Natural killer cell (primary cell): ENCODE results near the gene CALML5. TPM values are rescaled to one million over a fixed set of nuclear protein-coding genes. Genes with fewer than 3 reads are reported as not detected.

Experiments
- ATAC-seq, 3 donors: fragments of 150-1000 bp in 2 of 3; fragments of 200-7000 bp in 1 of 3; cut with Tn5 transposase; 1 replicate in 1 of 3; 2 replicates in 2 of 3; pipeline ENCODE4 v1.10.0; 2021; ENCODE audit warnings: mild to moderate bottlenecking in 2 of 3, moderate library complexity in 2 of 3
- DNase-seq, 2 donors: peaks; one replicate each; pipeline versions ENCODE4 v3.0.0 to v3.0.0-alpha.2; 2013 to 2021; ENCODE audit warnings: mixed read lengths in 1 of 2
- H3K27ac ChIP-seq: one replicate; pipeline ENCODE4 v1.5.1; 2013; ENCODE audit warnings: mild to moderate bottlenecking, low read length
- H3K27me3 ChIP-seq: one replicate; pipeline ENCODE4 v1.6.1; 2013; ENCODE audit warnings: low read length; ENCODE audit not compliant: control insufficient read depth, insufficient read depth
- H3K36me3 ChIP-seq: one replicate; pipeline ENCODE4 v1.6.1; 2013; ENCODE audit warnings: low read length; ENCODE audit not compliant: control insufficient read depth, insufficient read depth
- H3K4me1 ChIP-seq: one replicate; pipeline ENCODE4 v1.6.1; 2013; ENCODE audit warnings: low read length; ENCODE audit not compliant: control insufficient read depth, insufficient read depth
- H3K4me3 ChIP-seq: one replicate; pipeline ENCODE4 v1.5.1; 2013; ENCODE audit warnings: low read length
- H3K9me3 ChIP-seq: one replicate; pipeline ENCODE4 v1.6.1; 2013; ENCODE audit warnings: low read length; ENCODE audit not compliant: control insufficient read depth, insufficient read depth
- H3K27ac Mint-ChIP-seq, 2 donors: one replicate each; pipeline ENCODE4 v1.8.0; 2022; ENCODE audit warnings: mild to moderate bottlenecking in 2 of 2, mixed read lengths in 2 of 2, moderate library complexity in 1 of 2
- H3K27me3 Mint-ChIP-seq, 2 donors: one replicate each; pipeline ENCODE4 v1.8.0; 2022; ENCODE audit warnings: low read depth in 2 of 2, mixed read lengths in 2 of 2
- H3K36me3 Mint-ChIP-seq: one replicate; pipeline ENCODE4 v1.8.0; 2022; ENCODE audit warnings: mixed read lengths
- H3K4me1 Mint-ChIP-seq, 2 donors: one replicate each; pipeline ENCODE4 v1.8.0; 2022; ENCODE audit warnings: mixed read lengths in 2 of 2
- H3K4me3 Mint-ChIP-seq: one replicate; pipeline ENCODE4 v1.8.0; 2022; ENCODE audit warnings: mild to moderate bottlenecking, moderate library complexity, mixed read lengths
- H3K9me3 Mint-ChIP-seq, 2 donors: one replicate each; pipeline ENCODE4 v1.8.0; 2022; ENCODE audit warnings: mixed read lengths in 2 of 2
- CTCF ChIP-seq: fragments of 200-600 bp; IDR thresholded peaks from one replicate; pipeline ENCODE4 v1.8.0; 2022; ENCODE audit warnings: antibody characterized with exemption
- WGBS: methylation state at CpG from one replicate; pipeline ENCODE4 v1.1.7; 2013; ENCODE audit warnings: missing lambda C conversion rate; ENCODE audit not compliant: insufficient coverage; 5-methylcytosine and 5-hydroxymethylcytosine counted together
- intact Hi-C: fragments of 100-400 bp; cut with micrococcal nuclease; formaldehyde crosslinking; loops from one replicate; pipeline ENCODE4 v1.14.2; 2022
- total RNA-seq, 4 donors: library from RNA; stranded (reverse); fragments of 120-200 nt in 1 of 4; gene quantifications; one replicate each; pipeline versions ENCODE4 v1.2.3 to v1.2.4, GENCODE V29; 2013 to 2022

Gene CALML5
- total RNA-seq, 3 donors from 2014 or later (not counting 1 experiment from before 2014, with no cell fraction given), result not detected

DNA sequence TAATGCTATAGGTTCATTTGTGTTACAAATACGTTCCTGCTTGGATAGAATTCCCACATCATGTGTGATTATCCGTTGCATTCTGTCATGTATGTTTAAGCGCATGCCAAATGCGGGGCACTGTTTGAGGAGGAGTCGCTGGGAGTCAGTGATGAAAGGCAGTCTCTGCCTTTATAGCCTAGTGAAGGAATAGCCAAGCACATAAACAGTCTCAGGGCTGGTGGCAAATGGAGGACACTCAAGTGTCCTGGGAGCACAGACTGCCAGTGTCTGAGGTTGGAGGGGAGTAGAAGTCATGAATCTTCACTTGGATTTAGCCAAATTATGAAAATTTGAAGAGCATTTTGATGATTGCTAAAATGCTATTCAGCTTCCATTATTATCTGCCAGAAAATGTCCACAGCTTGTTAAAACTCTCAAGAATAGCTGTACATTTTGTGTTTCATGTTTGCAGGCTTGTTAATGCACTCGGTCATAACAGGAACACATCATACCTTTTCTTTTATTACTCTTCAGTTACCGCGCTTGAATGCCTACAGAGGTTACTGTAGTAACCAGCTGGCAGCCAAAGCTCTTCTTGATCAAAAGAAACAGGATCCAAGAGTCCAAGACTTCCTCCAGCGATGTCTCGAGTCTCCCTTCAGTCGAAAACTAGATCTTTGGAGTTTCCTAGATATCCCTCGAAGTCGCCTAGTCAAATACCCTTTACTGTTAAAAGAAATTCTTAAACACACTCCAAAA lies 45.5 kb downstream of the CALML5 start:
- Histone ChIP-seq H3K27ac (no peak overlapping the region), H3K9me3 (no peaks in the 10 kb centered on the region), H3K36me3 (peaks cover 8% of the 10 kb centered on the region), H3K4me1 (no peaks in the 10 kb centered on the region), H3K27me3 (no peaks in the 10 kb centered on the region), H3K4me3 (no peak overlapping the region)
- ATAC-seq (no peak), DNase-seq (no peak)
- Mint-ChIP-seq H3K4me3 (no peak overlapping the region), H3K9me3 (no peaks in the 10 kb centered on the region), H3K27ac (no peak overlapping the region), H3K4me1 (no peaks in the 10 kb centered on the region), H3K27me3 (no peaks in the 10 kb centered on the region), H3K36me3 (no peaks in the 10 kb centered on the region)
- WGBS, result 92% methylated on average over 13 of the region's 13 CpGs
- intact Hi-C loops, result no loop called here
- TF ChIP-seq CTCF, result no peak

DNA sequence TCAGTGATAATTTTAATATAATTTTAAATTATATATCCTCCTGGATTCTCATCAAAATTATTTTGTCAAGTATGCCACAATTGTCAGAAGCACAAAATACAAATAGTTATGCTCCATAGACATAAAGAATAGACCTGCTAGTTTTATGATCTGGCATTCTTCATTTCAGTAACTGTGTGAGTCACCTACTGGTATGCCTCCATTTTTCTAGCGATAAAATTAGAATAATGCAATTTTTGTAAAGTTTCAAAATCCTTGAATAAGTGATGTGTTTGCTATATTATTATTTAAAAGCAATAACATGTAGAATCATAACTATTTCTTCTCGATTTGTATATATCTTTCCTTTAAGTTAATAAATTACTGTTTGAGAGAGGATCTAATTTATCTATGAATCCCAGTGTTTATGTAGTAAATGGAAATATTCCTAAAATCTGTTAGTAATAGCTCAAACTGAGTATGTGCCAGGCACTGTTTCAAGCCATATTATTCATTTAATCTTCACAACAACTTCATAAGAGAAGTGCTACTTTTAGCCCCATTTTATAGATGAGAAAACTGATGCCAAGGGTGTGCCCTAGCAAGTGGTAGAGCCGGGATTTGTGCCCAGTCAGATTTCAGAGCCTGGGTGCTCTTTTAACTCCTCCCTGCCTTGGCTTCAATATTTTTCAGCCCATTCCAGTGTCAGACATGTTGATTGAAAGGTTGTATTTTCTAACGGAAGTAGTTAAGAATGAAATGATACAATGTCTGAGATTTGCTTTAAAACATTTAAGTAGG lies 48.6 kb downstream of the CALML5 start:
- Mint-ChIP-seq H3K36me3 (no peaks in the 10 kb centered on the region), H3K4me1 (peaks cover 17 to 18% of the 10 kb centered on the region in 2 donors), H3K9me3 (no peaks in the 10 kb centered on the region), H3K27ac (no peak overlapping the region), H3K4me3 (no peak overlapping the region), H3K27me3 (no peaks in the 10 kb centered on the region)
- Histone ChIP-seq H3K27me3 (no peaks in the 10 kb centered on the region), H3K27ac (no peak overlapping the region), H3K4me3 (no peak overlapping the region), H3K36me3 (peaks cover 2% of the 10 kb centered on the region), H3K9me3 (no peaks in the 10 kb centered on the region), H3K4me1 (peaks cover 6% of the 10 kb centered on the region)
- TF ChIP-seq CTCF, result no peak
- intact Hi-C loops, result no loop called here
- ATAC-seq (no peak), DNase-seq (no peak)
- 98% methylated on average over 3 of the region's 4 CpGs for WGBS

- Histone ChIP-seq H3K4me3 (no peak overlapping the region), H3K4me1 (peaks cover 6% of the 10 kb centered on the region), H3K27ac (no peak overlapping the region), H3K36me3 (peaks cover 2% of the 10 kb centered on the region), H3K27me3 (no peaks in the 10 kb centered on the region), H3K9me3 (no peaks in the 10 kb centered on the region)
- no peak for ATAC-seq
- intact Hi-C loops, result no loop called here
- TF ChIP-seq CTCF, result no peak
- Mint-ChIP-seq H3K27ac (no peak overlapping the region), H3K4me3 (no peak overlapping the region), H3K9me3 (no peaks in the 10 kb centered on the region), H3K4me1 (peaks cover 17 to 18% of the 10 kb centered on the region in 2 donors), H3K36me3 (no peaks in the 10 kb centered on the region), H3K27me3 (no peaks in the 10 kb centered on the region)
- WGBS, result 77% methylated on average over 6 of the region's 8 CpGs
- no peak for DNase-seq
Measured at GRCh38 chr10:5449823-5450222, 49.5 kb downstream of the CALML5 start.
